HG03432 (cell line): ENCODE data around the gene GATD1.

ENCODE experiments used
- ATAC-seq: cut with Tn5 transposase; IDR thresholded peaks from one replicate; pipeline ENCODE4 v1.9.1; 2021; ENCODE audit warnings: mild to moderate bottlenecking, moderate library complexity; ENCODE audit not compliant: unreplicated experiment

GATD1 gene

GRCh38 chr11:777288-778255 is at the start of gene GATD1:
GATD1 (minus strand) TSS chr11:777487; CDS start chr11:777462, 25 bp downstream.
- peak; percentile 74 for ATAC-seq

- no peak for ATAC-seq
Observed at GRCh38 chr11:826836-827145, 49.5 kb upstream of the GATD1 start.

- no peak for ATAC-seq
Observed at GRCh38 chr11:826227-826621, 48.9 kb upstream of the GATD1 start.

GRCh38 chr11:825366-826226 is 48.3 kb upstream of the GATD1 start:
- ATAC-seq = no peak

- no peak for ATAC-seq
Observed at GRCh38 chr11:824942-825341, 47.7 kb upstream of the GATD1 start.

GRCh38 chr11:824292-824880 is 47.1 kb upstream of the GATD1 start:
- ATAC-seq = no peak

GRCh38 chr11:823441-824291 is 46.4 kb upstream of the GATD1 start:
- ATAC-seq = no peak

- no peak for ATAC-seq
Observed at GRCh38 chr11:821512-822371, 44.5 kb upstream of the GATD1 start.

GRCh38 chr11:820655-821511 is 43.6 kb upstream of the GATD1 start:
- no peak for ATAC-seq

GRCh38 chr11:819943-820649 is 42.8 kb upstream of the GATD1 start:
- ATAC-seq = peak; percentile 60

GRCh38 chr11:819129-819931 is 42.0 kb upstream of the GATD1 start:
- ATAC-seq = peak; percentile 71

- no peak for ATAC-seq
Observed at GRCh38 chr11:818396-819128, 41.3 kb upstream of the GATD1 start, which contains the start of gene PNPLA2. PNPLA2 (plus strand) TSS chr11:818914; CDS start chr11:819719, 805 bp downstream.

- ATAC-seq = no peak
Observed at GRCh38 chr11:816433-816779, 39.1 kb upstream of the GATD1 start.

- no peak for ATAC-seq
Observed at GRCh38 chr11:815675-816432, 38.6 kb upstream of the GATD1 start.

GRCh38 chr11:813456-814096 is 36.3 kb upstream of the GATD1 start:
- no peak for ATAC-seq
